Testis (tissue), 3 donors: ENCODE results near the gene VWA2. TPM values are rescaled to one million over a fixed set of nuclear protein-coding genes. Genes with fewer than 3 reads are reported as not detected.

Experiments used
- DNase-seq: peaks from one replicate; pipeline ENCODE4 v3.0.0-alpha.2; 2019
- H3K27ac ChIP-seq, 2 donors: fragments of 200-600 bp; sonication (generic); one replicate each; pipeline ENCODE4 v1.5.1; 2019
- H3K27me3 ChIP-seq: fragments of 200-600 bp; sonication (generic); one replicate; pipeline ENCODE4 v1.5.1; 2019
- H3K36me3 ChIP-seq: fragments of 200-600 bp; sonication (generic); one replicate; pipeline ENCODE4 v1.5.1; 2017; ENCODE audit warnings: low read depth; ENCODE audit errors: missing control alignments
- H3K4me1 ChIP-seq: fragments of 200-600 bp; sonication (generic); one replicate; pipeline ENCODE4 v1.5.1; 2019
- H3K4me3 ChIP-seq, 2 donors: fragments of 200-600 bp; sonication (generic); one replicate each; pipeline ENCODE4 v1.5.1; 2017 to 2019
- H3K9me3 ChIP-seq: fragments of 200-600 bp; sonication (generic); one replicate; pipeline ENCODE4 v1.5.1; 2017
- CTCF ChIP-seq, 3 experiments: fragments of 450-650 bp in 2 of 3; fragments of 200-600 bp in 1 of 3; sonication (generic) in 1 of 3; IDR thresholded peaks; one replicate each; pipeline ENCODE4 v1.5.1; 2016 to 2019; ENCODE audit warnings: antibody characterized with exemption in 3 of 3, mild to moderate bottlenecking in 2 of 3, moderate library complexity in 1 of 3
- POLR2A ChIP-seq: fragments of 450-650 bp; IDR thresholded peaks from one replicate; pipeline ENCODE4 v1.6.1; 2017; ENCODE audit warnings: antibody characterized with exemption, mild to moderate bottlenecking, moderate library complexity
- WGBS, 2 donors: methylation state at CpG; one replicate each; pipeline ENCODE4 v1.1.5; 2018; 5-methylcytosine and 5-hydroxymethylcytosine counted together
- intact Hi-C: fragments of 100-400 bp; cut with DNase I; formaldehyde crosslinking; loops from one replicate; pipeline ENCODE4 v1.15.1; 2023; ENCODE audit warnings: low total_unique reads
- polyA plus RNA-seq: library from polyadenylated mRNA; stranded (reverse); fragments of 350-450 nt; fragmentation: Illumina TruSeq; extraction: RNeasy Lipid Tissue Mini Kit (QIAGEN cat#74804); gene quantifications from one replicate; pipeline ENCODE4 v1.2.3, GENCODE V29; 2014; ENCODE audit warnings: low read depth, low replicate concordance; ENCODE audit not compliant: insufficient read depth
- total RNA-seq, 2 donors: library from RNA; depleted of rRNA; stranded (reverse); fragments of >200 nt; gene quantifications; one replicate each; pipeline ENCODE4 v1.2.3, GENCODE V29; 2016

Gene VWA2
- total and polyA plus RNA-seq, 3 donors from 2014 or later = 2.4 to 2.6 (median 2.4) TPM

- H3K27ac ChIP-seq = no peak overlapping the region
- TF ChIP-seq CTCF (IDR thresholded peaks at IDR 0.05) = no peak
- no peak for TF ChIP-seq POLR2A
- no peaks in the 10 kb centered on the region for H3K36me3 ChIP-seq
- no peaks in the 10 kb centered on the region for H3K27me3 ChIP-seq
- no peak overlapping the region for H3K4me3 ChIP-seq
- H3K9me3 ChIP-seq = no peaks in the 10 kb centered on the region
- peaks cover 4% of the 10 kb centered on the region for H3K4me1 ChIP-seq
- 54 to 74% methylated on average over 6 of the region's 6 CpGs for WGBS, 2 donors
- DNase-seq = no peak
- intact Hi-C loops = no loop called here
Measured at GRCh38 chr10:114244126-114244525, 5.1 kb downstream of the VWA2 start.

GRCh38 chr10:114245121-114245791 is 6.2 kb downstream of the VWA2 start:
- H3K9me3 ChIP-seq = no peaks in the 10 kb centered on the region
- H3K27me3 ChIP-seq = no peaks in the 10 kb centered on the region
- no peak overlapping the region for H3K27ac ChIP-seq
- intact Hi-C loops = no loop called here
- WGBS, 2 donors = 73 to 74% methylated on average over 9 of the region's 9 CpGs
- H3K36me3 ChIP-seq = no peaks in the 10 kb centered on the region
- TF ChIP-seq CTCF (IDR thresholded peaks at IDR 0.05) (no peak), POLR2A (no peak)
- H3K4me1 ChIP-seq = no peaks in the 10 kb centered on the region
- H3K4me3 ChIP-seq = no peak overlapping the region
- no peak for DNase-seq

- DNase-seq = no peak
- intact Hi-C loops = no loop called here
- Histone ChIP-seq H3K27ac (no peak overlapping the region), H3K36me3 (no peaks in the 10 kb centered on the region), H3K4me1 (no peaks in the 10 kb centered on the region), H3K4me3 (no peak overlapping the region), H3K27me3 (no peaks in the 10 kb centered on the region), H3K9me3 (no peaks in the 10 kb centered on the region)
- TF ChIP-seq CTCF (IDR thresholded peaks at IDR 0.05) (no peak), POLR2A (no peak)
- WGBS, 2 donors = 68 to 89% methylated on average over 7 of the region's 7 CpGs
Measured at GRCh38 chr10:114246679-114247305, 7.7 kb downstream of the VWA2 start.

GRCh38 chr10:114250236-114250635 is 11.2 kb downstream of the VWA2 start:
- WGBS, 2 donors = 86 to 95% methylated on average over 6 of the region's 6 CpGs

More at GRCh38 chr10:114250236-114250635, 11.2 kb downstream of the VWA2 start:
- no peak for DNase-seq
- H3K36me3 ChIP-seq = no peaks in the 10 kb centered on the region
- intact Hi-C loops = no loop called here
- TF ChIP-seq POLR2A = no peak
- no peak for TF ChIP-seq CTCF (IDR thresholded peaks at IDR 0.05)
- H3K9me3 ChIP-seq = no peaks in the 10 kb centered on the region
- no peak overlapping the region for H3K27ac ChIP-seq
- no peaks in the 10 kb centered on the region for H3K27me3 ChIP-seq
- H3K4me1 ChIP-seq = no peaks in the 10 kb centered on the region
- H3K4me3 ChIP-seq = no peak overlapping the region
